NB4 (cell line): ENCODE measurements around the gene ZNF740.

Experiments
- MYC ChIP-seq: IDR thresholded peaks from 2 replicates; pipeline ENCODE4 v1.6.1; 2011; ENCODE audit warnings: low read depth, low read length
- POLR2A ChIP-seq: IDR thresholded peaks from 2 replicates; pipeline ENCODE4 v1.6.1; 2011; ENCODE audit warnings: mild to moderate bottlenecking; ENCODE audit not compliant: insufficient read length; ENCODE audit errors: extremely low read depth
- TF ChIP-seq, protein P1 (sequence below): IDR thresholded peaks from one replicate; pipeline ENCODE4 v1.5.1; 2012; ENCODE audit warnings: low read depth, low read length
- TF ChIP-seq, protein P2 (sequence below): IDR thresholded peaks from 2 replicates; pipeline ENCODE4 v1.6.1; 2011; ENCODE audit warnings: low read depth, low read length

DNA sequence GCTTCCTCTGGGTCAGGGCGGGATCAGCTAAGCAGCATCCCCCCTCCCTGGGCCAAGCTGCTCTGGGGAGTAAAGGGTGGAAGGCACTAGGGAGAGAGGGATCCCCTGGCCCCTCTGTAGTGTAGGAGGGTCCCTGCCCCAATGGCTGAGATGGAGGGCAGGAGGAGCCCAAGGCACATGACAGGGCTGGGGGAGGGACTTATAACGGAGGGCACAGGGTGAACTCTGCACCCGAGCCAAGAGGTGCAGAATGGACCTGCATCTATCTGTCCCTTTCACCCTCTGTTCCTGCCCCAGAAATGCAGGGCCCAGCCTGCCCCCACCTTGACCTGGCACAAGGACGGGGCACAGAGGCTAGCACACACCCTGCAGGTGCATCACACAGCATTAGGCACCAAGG, 30.3 kb downstream of the ZNF740 start:
- TF ChIP-seq POLR2A (no peak), MYC (no peak)
- TF ChIP-seq, protein P1, sequence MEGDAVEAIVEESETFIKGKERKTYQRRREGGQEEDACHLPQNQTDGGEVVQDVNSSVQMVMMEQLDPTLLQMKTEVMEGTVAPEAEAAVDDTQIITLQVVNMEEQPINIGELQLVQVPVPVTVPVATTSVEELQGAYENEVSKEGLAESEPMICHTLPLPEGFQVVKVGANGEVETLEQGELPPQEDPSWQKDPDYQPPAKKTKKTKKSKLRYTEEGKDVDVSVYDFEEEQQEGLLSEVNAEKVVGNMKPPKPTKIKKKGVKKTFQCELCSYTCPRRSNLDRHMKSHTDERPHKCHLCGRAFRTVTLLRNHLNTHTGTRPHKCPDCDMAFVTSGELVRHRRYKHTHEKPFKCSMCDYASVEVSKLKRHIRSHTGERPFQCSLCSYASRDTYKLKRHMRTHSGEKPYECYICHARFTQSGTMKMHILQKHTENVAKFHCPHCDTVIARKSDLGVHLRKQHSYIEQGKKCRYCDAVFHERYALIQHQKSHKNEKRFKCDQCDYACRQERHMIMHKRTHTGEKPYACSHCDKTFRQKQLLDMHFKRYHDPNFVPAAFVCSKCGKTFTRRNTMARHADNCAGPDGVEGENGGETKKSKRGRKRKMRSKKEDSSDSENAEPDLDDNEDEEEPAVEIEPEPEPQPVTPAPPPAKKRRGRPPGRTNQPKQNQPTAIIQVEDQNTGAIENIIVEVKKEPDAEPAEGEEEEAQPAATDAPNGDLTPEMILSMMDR, result no peak
- TF ChIP-seq, protein P2, sequence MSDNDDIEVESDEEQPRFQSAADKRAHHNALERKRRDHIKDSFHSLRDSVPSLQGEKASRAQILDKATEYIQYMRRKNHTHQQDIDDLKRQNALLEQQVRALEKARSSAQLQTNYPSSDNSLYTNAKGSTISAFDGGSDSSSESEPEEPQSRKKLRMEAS, result no peak
